ENCODE measurements around the gene ADAMTS13.

DNA sequence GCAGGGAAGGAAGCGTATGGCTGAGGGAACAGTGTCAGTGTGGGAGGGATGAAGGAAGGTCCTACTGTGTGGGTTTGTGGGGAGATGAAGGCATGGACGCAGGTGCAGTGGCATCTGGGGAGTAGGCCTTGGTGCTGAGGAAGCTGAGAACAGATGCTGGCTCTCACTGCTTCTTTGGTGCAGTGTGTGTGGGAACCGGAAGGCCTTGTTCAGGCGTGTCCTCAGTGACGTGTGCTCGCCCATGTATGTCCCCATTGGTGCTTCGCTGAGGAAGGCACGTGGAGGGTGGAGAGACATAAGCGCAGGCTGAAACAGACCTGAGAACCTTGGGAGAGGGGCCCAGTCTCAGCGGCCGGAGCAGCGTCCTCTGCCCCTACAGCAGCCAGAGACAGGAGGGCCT is 18.7 kb downstream of the ADAMTS13 start:
- TF ChIP-seq POLR2A (IDR thresholded peaks at IDR 0.05) (no peak), POLR2AphosphoS5 (IDR thresholded peaks at IDR 0.05) (peak; percentile 33 to 77 (median 77))
- TF ChIP-seq, protein P1, sequence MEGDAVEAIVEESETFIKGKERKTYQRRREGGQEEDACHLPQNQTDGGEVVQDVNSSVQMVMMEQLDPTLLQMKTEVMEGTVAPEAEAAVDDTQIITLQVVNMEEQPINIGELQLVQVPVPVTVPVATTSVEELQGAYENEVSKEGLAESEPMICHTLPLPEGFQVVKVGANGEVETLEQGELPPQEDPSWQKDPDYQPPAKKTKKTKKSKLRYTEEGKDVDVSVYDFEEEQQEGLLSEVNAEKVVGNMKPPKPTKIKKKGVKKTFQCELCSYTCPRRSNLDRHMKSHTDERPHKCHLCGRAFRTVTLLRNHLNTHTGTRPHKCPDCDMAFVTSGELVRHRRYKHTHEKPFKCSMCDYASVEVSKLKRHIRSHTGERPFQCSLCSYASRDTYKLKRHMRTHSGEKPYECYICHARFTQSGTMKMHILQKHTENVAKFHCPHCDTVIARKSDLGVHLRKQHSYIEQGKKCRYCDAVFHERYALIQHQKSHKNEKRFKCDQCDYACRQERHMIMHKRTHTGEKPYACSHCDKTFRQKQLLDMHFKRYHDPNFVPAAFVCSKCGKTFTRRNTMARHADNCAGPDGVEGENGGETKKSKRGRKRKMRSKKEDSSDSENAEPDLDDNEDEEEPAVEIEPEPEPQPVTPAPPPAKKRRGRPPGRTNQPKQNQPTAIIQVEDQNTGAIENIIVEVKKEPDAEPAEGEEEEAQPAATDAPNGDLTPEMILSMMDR (IDR thresholded peaks at IDR 0.05 in 8 of 11, conservative IDR thresholded peaks at IDR 0.05 in 3 of 11), result no peak
